Heart right ventricle (tissue), 16 donors: ENCODE results near the gene CCNDBP1. TPM values are rescaled to one million over a fixed set of nuclear protein-coding genes. Genes with fewer than 3 reads are reported as not detected.
"Not testable (repeated sequence)": the region's sequence is repeated elsewhere in the genome, so short reads cannot be mapped to it uniquely, and the experiment has no call there.

ENCODE experiments used
- ATAC-seq, 8 donors: fragments of 200-7000 bp; cut with Tn5 transposase; one replicate each; pipeline ENCODE4 v1.9.1; 2020; ENCODE audit warnings: mild to moderate bottlenecking in 8 of 8, moderate library complexity in 8 of 8, moderate number of reproducible peaks in 1 of 8
- DNase-seq, 2 donors: peaks; one replicate each; pipeline ENCODE4 v3.0.0-alpha.2; 2020
- H3K27ac ChIP-seq, 10 donors: fragments of 200-600 bp; sonication (generic) in 2 of 10; one replicate each; pipeline versions ENCODE4 v1.5.0 to v1.8.0; 2020 to 2022; ENCODE audit warnings: mild to moderate bottlenecking in 3 of 10
- H3K27me3 ChIP-seq, 7 donors: fragments of 200-600 bp; one replicate each; pipeline ENCODE4 v1.8.0; 2021 to 2022; ENCODE audit warnings: mild to moderate bottlenecking in 2 of 7
- H3K36me3 ChIP-seq, 9 donors: fragments of 200-600 bp; sonication (generic) in 1 of 9; one replicate each; pipeline versions ENCODE4 v1.5.0 to v1.8.0; 2020 to 2022; ENCODE audit warnings: mild to moderate bottlenecking in 2 of 9
- H3K4me1 ChIP-seq, 9 donors: fragments of 200-600 bp; sonication (generic) in 1 of 9; one replicate each; pipeline versions ENCODE4 v1.5.0 to v1.8.0; 2020 to 2022; ENCODE audit warnings: mild to moderate bottlenecking in 4 of 9
- H3K4me3 ChIP-seq, 10 donors: fragments of 200-600 bp; sonication (generic) in 2 of 10; one replicate each; pipeline versions ENCODE4 v1.5.0 to v1.8.0; 2020 to 2022; ENCODE audit warnings: mild to moderate bottlenecking in 7 of 10, moderate library complexity in 2 of 10
- H3K9me3 ChIP-seq, 11 donors: fragments of 200-600 bp in 10 of 11; sonication (generic) in 2 of 11; one replicate each; pipeline versions ENCODE4 v1.5.0 to v1.8.0; 2013 to 2022; ENCODE audit warnings: mild to moderate bottlenecking in 2 of 11, control low read depth in 1 of 11, moderate library complexity in 1 of 11
- WGBS, 2 donors: extraction: QIAGEN DNeasy Blood & Tissue Kit; methylation state at CpG; one replicate each; pipeline ENCODE4 v1.1.7; 2013; ENCODE audit warnings: inconsistent platforms in 1 of 2; 5-methylcytosine and 5-hydroxymethylcytosine counted together
- intact Hi-C, 10 donors: fragments of 100-400 bp; cut with DNase I; formaldehyde crosslinking; loops; one replicate each; pipeline versions ENCODE4 v1.11.1 to v1.14.2; 2022
- polyA plus RNA-seq, 2 donors: library from polyadenylated mRNA; stranded (reverse); fragments of 200-250 nt; gene quantifications; one replicate each; pipeline ENCODE4 v1.2.3, GENCODE V29; 2013
- total RNA-seq, 10 donors: library from RNA; stranded (reverse); fragmentation: NEBNext Ultra II Directional in 3 of 10; extraction: Animal tissue kit (Norgen Biotek cat#: 25700) in 3 of 10; gene quantifications; one replicate each; pipeline versions ENCODE4 v1.2.1 to v1.2.4, GENCODE V29; 2021 to 2023
- TF ChIP-seq, protein P1 (sequence below), 9 donors: fragments of 200-600 bp; sonication (generic) in 2 of 9; IDR thresholded peaks; one replicate each; pipeline versions ENCODE4 v1.5.0 to v1.8.0; 2021 to 2022; ENCODE audit warnings: antibody characterized with exemption in 9 of 9, mild to moderate bottlenecking in 5 of 9, moderate library complexity in 1 of 9
- donor health status: Arrhythmogenic right ventricular cardiomyopathy.
- donor health status: ischemic (EF 13 %, LVEDD 7.1; RV severe dilation, severe dysfunction).
- donor health status: healthy with polysubstance abuse.
- donor health status: DM: no; HTN: yes; CAD: no.
- donor health status: DM: no; HTN: no; CAD: no.
- donor health status: ischemic (EF 25% LVEDD 6.9; RV normal size, moderate dysfunction).
- donor health status: ischemic (EF 25% LVEDD 5.7; RV mildly dilated, moderate dysfunction).
- donor health status: healthy.
- donor health status: DM: yes; HTN: yes; CAD: no.
- donor health status: Ischemic cardiomyopathy.
- donor health status: ischemic (EF 35%, LVEDD 5.7; RV mildly dilated, moderate dysfunction).
- donor health status: nonischemic (EF 11% LVEDD 7.7; RV severe dilation, severe dysfunction).
- donor health status: DM: yes; HTN: yes; CAD: no.
- donor health status: PGD.
- donor health status: ischemic (EF 29% LVEDD 5.4; RV normal size, mild dysfunction).
- donor health status: nonischemic (EF 23%, LVEDD 6.1; RV moderate dilation, normal function).

Gene CCNDBP1
- total and polyA plus RNA-seq, 12 donors: 27.6 to 65.1 (median 59.0) TPM

DNA sequence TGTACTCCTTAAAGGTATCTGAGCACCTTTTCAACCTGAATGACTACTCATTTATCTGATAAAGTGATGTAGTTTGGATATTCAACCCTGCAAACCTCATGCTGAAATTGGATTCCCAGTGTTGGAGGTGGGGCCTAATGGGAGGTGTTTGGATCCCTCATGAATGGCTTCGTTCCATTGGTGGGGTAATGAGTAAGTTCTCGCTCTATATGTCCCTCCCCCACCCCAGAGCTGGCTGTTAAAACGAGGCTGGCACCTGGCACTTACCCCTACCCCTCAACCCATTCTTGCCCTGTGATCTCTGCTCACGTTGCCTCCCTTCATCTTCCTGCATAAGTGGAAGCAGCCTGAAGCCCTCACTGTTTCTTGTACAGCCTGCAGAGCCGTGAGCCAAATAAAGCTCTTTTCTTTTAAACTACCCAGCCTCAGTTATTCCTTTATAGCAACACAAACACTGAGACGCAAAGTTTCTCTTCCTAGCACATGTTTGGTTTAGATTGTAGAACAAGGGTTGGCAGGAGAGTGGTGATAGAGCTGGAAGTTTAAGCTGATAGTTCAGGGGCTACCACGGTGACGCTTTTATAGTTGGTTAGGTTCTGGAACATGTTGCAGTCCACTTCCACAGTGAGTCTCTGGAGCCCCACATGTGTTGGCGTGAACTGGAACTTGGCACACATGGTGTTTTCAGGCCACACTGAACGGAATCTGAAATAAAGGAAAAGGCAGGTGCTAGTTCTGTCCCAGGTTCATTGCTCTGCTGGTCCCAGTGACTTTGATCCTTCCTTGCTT lies 11.8 kb downstream of the CCNDBP1 start:
- H3K36me3 ChIP-seq: peaks cover 0 to 70% (median 39%) of the 10 kb centered on the region in 9 donors
- TF ChIP-seq, protein P1, sequence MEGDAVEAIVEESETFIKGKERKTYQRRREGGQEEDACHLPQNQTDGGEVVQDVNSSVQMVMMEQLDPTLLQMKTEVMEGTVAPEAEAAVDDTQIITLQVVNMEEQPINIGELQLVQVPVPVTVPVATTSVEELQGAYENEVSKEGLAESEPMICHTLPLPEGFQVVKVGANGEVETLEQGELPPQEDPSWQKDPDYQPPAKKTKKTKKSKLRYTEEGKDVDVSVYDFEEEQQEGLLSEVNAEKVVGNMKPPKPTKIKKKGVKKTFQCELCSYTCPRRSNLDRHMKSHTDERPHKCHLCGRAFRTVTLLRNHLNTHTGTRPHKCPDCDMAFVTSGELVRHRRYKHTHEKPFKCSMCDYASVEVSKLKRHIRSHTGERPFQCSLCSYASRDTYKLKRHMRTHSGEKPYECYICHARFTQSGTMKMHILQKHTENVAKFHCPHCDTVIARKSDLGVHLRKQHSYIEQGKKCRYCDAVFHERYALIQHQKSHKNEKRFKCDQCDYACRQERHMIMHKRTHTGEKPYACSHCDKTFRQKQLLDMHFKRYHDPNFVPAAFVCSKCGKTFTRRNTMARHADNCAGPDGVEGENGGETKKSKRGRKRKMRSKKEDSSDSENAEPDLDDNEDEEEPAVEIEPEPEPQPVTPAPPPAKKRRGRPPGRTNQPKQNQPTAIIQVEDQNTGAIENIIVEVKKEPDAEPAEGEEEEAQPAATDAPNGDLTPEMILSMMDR (IDR thresholded peaks at IDR 0.05): no peak
- intact Hi-C loops: no loop called here
- DNase-seq (no peak), ATAC-seq (peak in 5 of 8 donors; percentile 20 to 81 (median 55))
- 54 to 71% methylated on average over 10 of the region's 10 CpGs for WGBS, 2 donors
- H3K4me1 ChIP-seq: peaks cover 0 to 20% (median 0%) of the 10 kb centered on the region in 9 donors
- no peaks in the 10 kb centered on the region for H3K27me3 ChIP-seq
- H3K4me3 ChIP-seq: no peak overlapping the region
- peak overlapping the region in 3 of 10 donors; percentile 11 to 36 (median 19) for H3K27ac ChIP-seq
- peaks cover 0 to 10% (median 0%) of the 10 kb centered on the region in 11 donors for H3K9me3 ChIP-seq

DNA sequence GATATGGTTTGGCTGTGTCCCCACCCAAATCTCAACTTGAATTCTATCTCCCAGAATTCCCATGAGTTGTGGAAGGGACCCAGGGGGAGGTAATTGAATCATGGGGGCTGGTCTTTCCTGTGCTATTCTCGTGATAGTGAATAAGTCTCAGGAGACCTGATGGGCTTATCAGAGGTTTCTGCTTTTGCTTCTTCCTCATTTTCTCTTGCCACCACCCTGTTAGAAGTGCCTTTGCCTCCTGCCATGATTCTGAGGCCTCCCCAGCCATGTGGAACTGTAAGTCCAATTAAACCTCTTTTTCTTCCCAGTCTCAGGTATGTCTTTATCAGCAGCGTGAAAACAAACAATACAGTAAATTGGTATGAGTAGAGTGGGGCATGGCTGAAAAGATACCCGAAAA lies 12.6 kb downstream of the CCNDBP1 start:
- ATAC-seq, intact Hi-C loops: not testable (repeated sequence)
- 74 to 84% methylated on average over 3 of the region's 3 CpGs for WGBS, 2 donors

DNA sequence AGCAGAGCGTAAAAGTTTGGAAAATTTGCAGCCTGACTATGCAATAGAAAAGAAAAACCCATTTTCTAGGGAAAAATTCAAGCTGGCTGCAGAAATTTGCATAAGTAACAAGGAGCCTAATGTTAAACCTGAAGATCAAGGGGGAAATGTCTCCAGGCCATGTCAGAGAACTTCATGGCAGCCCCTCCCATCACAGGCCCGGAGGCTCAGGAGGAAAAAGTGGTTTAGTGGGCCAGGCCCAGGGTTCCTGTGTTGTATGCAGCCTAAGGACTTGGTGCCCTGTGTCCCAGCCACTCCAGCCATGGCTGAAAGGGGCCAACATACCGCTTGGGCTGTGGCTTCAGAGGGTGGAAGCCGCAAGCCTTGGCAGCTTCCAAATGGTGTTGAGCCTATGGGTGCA lies 13.4 kb downstream of the CCNDBP1 start:
- Histone ChIP-seq H3K4me1 (peaks cover 0 to 20% (median 0%) of the 10 kb centered on the region in 9 donors), H3K36me3 (peaks cover 0 to 54% (median 24%) of the 10 kb centered on the region in 9 donors)
- DNase-seq, ATAC-seq, H3K4me3 ChIP-seq, H3K9me3 ChIP-seq, intact Hi-C loops, H3K27me3 ChIP-seq, H3K27ac ChIP-seq: not testable (repeated sequence)
- WGBS, 2 donors: 96 to 98% methylated on average over 4 of the region's 4 CpGs

More for the DNA sequence above, 12.6 kb downstream of the CCNDBP1 start:
- H3K27me3 ChIP-seq, H3K4me3 ChIP-seq, H3K27ac ChIP-seq, H3K9me3 ChIP-seq, DNase-seq: not testable (repeated sequence)
- peaks cover 0 to 20% (median 0%) of the 10 kb centered on the region in 9 donors for H3K4me1 ChIP-seq
- peaks cover 0 to 62% (median 31%) of the 10 kb centered on the region in 9 donors for H3K36me3 ChIP-seq

DNA sequence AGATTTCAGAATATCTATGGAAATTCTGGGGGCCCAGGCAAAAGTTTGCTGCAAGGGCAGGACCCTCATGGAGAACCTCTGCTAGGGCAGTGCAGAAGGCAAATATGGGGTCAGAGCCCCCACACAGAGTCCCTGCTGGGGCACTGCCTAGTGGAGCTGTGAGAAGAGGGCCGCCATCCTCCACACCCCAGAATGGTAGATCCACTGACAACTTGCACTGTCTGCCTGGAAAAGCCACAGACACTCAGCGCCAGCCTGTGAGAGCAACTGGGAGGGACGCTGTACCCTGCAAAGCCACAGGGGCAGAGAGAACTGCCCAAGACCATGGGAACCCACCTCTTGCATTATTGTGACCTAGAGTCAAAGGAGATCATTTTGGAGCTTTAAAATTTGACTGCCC lies 13.8 kb downstream of the CCNDBP1 start:
- TF ChIP-seq, protein P1 (IDR thresholded peaks at IDR 0.05): no peak
- intact Hi-C loops: no loop called here
- DNase-seq (no peak), ATAC-seq (no peak)
- Histone ChIP-seq H3K4me3 (no peak overlapping the region), H3K27ac (no peak overlapping the region), H3K27me3 (no peaks in the 10 kb centered on the region), H3K4me1 (peaks cover 0 to 23% (median 3%) of the 10 kb centered on the region in 9 donors), H3K36me3 (peaks cover 0 to 50% (median 21%) of the 10 kb centered on the region in 9 donors), H3K9me3 (peaks cover 0 to 10% (median 0%) of the 10 kb centered on the region in 11 donors)
- WGBS, 2 donors: 96% methylated on average over 3 of the region's 3 CpGs

DNA sequence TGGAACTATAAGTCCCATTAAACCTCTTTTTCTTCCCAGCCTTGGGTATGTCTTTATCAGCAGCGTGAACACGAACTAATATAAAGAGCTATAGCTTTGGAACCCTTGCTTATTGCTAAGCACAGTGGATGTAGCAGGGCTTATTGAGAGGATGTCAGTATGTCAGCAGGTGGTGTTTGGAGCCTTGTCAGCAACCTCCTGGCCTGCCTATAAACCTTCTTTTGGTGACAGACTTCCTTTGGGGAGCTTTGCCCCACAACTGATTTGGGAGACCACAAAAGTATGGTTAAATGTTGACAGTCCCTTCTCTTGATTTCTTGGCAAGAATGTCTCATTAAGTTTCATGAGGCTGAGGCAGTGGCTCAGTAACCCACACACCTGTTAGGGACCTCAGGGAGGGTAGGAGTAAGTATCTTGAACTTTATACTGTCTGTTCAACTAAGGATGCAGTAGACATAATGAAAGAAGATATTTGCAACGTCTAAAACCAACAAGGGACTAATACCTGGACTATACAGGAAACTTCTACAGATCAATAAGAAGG lies 14.8 kb downstream of the CCNDBP1 start:
- Histone ChIP-seq H3K36me3 (peaks cover 0 to 40% (median 17%) of the 10 kb centered on the region in 9 donors), H3K9me3 (peaks cover 0 to 10% (median 0%) of the 10 kb centered on the region in 11 donors), H3K27me3 (no peaks in the 10 kb centered on the region), H3K4me3 (no peak overlapping the region), H3K4me1 (peaks cover 0 to 18% (median 7%) of the 10 kb centered on the region in 9 donors), H3K27ac (no peak overlapping the region)
- intact Hi-C loops: no loop called here
- no peak for ATAC-seq
- 83 to 88% methylated on average over 3 of the region's 3 CpGs for WGBS, 2 donors
- DNase-seq: no peak
- TF ChIP-seq, protein P1 (IDR thresholded peaks at IDR 0.05): no peak
